Measurements from ENCODE around the gene LDLRAD4.
"Not testable (repeated sequence)": the region's sequence is repeated elsewhere in the genome, so short reads cannot be mapped to it uniquely, and the experiment has no call there.

Gene LDLRAD4

DNA sequence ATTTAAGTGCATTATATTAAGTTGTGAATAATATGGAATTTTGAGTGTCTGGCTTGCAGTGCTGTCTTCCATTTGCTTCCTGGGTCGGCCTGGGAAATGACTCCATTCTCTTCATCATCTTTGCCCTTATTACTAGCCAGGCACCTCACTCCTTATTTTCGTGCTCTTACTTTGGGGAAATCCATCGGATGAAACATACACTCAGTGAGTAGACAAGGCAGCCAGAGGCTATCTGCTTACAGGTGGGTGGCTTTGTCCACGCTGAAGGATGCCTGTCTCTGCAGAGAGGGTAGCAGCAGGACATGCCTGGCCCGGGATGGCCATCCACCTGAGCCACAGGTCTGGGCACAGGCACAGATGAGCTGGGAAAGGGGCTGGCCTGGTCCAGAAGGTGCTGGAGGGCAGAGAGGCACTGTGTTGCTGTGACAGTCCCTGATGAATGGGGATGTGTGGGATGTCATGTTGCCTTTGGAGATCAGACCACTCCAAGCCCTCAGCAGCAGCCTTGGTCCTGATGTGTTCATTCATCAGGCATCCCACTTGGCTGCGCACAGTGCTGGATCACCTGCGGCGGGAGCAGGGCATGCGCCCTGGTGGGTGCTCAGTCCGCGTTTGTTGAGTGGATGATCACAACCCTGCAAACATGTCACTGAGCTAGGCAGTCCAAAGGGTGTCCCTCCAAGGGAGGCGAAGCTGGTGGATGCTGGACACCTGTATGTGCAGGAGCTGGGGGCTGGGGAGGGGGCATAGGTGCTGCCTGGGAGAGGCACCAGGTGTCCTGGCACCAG, 236.0 kb downstream of the LDLRAD4 start:
- no peak for DNase-seq

DNA sequence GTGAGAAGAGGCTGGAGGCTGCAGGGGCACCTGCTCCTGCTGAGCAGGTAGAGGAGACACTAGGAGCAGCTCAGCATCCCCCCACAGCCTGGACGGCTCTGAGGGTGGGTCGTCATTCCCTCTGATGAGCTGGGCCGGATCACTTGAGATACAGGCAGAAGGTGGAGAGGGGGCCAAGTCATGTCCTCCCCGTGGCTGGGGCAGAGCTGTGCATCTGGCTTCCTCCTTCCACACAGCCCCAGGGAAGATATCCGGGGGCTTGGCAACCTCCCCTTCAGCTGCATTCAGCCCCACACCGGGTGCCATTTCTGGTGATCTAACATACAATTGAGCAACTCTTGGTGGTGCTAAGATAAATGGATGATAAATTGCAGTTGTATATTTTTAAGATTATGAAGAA, 236.9 kb downstream of the LDLRAD4 start:
- DNase-seq, result no peak

DNA sequence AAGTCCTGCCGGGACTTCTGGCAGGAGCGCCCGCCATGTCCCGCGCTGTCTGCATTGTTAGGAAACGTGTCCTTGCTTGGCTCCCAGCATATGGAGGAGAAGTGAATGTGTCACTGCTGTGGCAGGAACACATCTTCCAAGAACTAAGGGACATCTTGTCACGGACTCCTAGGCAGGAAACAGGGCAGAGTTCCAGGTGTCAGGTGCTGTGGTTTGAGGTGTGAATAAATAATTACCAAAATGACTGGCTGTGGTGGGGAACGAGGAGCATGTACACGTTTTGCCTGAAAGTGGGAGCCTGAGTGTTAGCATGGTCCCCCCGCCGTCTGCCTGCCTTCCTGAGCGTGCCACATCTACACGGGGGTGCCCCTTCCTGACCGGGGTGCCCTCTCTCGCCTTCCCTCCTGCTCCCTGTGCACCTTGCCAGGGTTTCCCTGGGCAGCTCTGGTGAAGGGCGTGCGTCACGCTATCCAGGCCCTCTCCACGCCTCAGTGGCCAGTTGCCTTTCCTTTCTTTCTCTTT, 237.5 kb downstream of the LDLRAD4 start:
- DNase-seq, result no peak

DNA sequence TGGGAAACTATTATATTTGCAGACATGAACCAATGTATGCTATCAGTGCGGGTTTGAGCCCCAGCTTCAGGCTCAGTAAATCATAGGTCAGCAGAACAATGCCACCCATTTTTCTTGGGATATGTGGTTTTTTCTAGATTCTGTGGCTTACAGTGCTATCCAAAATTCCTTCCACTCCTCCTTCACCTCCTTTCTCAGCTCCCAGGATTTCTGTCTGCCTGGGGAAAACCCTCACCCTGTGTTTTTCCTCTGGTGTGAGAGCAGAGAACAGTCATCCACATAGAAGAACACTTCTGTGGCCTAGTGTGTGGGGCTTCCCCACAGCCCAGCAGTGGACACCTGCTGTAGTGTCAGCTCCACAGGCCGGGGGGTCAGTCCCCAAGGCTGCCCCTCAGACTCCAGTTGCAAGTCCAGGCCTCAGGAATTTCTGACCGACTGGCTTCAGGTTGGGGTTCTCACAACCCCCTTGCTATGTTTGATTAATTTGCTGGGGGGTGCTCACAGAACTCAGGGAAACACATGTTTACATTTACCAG, 238.2 kb downstream of the LDLRAD4 start:
- DNase-seq, result no peak

DNA sequence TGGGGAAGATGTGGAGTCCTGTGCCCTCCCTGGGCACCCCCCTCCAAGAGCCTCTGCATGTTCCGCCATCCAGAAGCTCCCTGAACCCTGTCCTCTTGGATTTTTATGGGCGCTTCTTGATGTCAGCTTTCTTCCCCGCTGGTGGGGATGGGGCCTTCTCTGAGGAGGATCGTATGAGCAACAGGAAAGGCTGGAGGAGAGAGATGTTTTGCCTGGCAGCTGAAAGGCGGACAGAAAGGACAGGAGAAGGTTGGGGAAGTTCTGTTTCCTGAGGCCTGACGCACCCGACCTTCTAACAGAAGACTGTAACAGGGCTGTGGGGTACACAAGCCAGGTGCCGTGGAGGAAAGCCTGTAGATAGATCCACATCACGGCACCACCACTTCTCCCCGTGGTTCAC, 238.8 kb downstream of the LDLRAD4 start:
- DNase-seq, result no peak

DNA sequence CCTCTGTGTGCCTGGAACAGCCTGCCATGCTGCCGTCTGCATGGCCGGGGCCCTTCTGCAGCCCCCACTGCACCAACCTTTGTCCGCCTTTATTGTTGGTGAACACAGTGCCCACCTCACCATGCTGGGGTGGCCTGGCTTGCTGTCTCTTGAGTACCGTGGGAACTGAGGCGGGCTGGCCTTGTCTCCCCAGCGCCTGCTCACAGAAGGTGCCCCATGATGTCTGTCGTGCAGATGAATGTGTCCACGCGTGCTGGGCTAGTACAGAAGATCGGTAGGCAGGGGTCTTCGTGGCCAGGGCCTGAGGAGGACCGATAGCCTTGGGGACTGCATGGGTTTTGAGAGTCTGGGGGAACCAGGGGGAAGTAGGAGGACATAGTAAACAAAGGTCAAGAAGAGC, 242.4 kb downstream of the LDLRAD4 start:
- no peak for DNase-seq

DNA sequence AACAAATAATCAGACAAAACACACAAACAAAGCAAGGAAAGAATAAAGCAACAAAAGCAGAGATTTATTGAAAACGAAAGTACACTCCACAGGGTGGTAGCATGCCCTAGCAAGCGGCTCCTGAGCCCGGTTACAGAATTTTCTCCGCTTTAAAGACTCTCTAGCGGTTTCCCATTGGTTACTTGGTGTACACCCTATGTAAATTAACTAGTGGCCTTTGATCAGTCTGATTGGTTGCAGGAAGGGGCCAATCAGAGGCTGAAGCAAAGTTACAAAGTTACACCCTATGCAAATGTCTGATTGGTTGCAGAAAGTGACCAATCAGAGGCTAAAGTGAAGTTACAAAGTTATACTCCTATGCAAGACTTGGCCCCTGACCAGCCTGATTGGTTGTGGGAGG, 242.9 kb downstream of the LDLRAD4 start:
- DNase-seq, result peak; percentile 41

DNA sequence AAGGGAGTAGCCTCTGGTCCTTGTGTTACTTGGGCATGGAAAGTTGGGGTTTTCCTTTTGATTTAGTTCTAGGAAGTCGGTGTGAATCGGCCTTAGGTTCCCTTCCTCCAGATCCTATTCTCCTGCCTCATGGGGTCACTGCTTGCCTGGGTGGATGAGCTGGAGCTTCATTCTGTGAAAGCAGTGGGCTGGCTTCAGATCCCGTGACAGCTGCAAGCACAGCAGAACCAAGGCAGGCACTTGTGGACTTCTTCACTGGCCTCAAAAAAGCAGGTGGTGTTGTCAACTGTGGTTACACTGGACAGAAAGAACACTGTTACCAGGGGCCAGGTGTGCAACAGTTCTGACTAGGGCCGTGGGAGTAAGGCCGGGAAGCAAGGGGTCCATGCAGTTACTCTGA, 243.4 kb downstream of the LDLRAD4 start:
- DNase-seq, result no peak

DNA sequence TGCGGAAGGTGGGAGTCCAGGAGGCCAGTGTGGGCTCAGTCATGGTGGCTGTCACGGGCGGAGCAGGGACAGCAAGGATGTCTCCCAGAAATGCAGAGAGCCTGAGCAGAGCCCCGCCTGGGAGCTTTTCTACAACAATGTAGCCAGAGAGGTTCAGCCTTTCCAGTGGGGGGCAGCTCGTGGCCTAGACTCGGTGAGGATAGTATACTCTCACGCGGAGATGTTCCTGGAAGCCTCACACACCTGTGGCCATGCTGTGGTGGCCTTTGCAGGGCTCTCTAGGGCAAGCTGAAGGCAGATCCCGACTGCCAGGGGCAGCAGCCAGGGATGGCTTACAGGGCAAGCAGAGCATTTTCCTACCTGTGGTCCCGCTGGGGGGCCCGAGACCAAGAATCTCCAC, 244.1 kb downstream of the LDLRAD4 start:
- no peak for DNase-seq

DNA sequence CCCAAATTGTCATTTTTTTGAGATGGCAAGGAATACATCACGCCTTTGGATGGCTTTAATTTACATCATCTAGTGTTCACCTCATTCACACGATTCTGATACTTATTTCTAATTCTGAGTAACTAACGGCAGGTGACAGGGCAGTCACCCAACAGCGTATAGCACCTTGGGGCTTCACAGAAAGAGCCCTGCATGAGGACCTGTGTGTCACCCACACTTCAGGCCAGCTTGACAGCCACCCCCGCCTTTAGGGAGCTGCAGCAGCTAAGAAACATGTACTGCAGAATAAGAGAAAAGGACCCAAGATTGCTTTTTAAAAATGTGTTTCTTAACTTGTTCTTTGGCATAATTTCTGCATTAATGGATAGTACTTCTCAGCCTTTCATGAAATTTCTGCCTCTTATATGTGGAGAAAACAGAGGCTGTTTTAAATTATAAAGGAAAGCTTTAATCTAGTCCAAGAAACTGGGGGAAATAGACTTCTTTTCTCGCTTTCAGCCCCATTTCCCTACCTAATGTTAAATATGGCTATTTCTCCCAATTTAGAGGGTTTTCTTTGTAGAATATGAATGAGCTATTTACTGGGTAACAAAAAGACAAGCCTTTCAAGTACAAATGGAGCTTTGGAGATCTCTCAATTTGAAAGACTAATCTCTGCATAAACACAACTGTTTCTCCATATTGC, 245.1 kb downstream of the LDLRAD4 start:
- no peak for DNase-seq

DNA sequence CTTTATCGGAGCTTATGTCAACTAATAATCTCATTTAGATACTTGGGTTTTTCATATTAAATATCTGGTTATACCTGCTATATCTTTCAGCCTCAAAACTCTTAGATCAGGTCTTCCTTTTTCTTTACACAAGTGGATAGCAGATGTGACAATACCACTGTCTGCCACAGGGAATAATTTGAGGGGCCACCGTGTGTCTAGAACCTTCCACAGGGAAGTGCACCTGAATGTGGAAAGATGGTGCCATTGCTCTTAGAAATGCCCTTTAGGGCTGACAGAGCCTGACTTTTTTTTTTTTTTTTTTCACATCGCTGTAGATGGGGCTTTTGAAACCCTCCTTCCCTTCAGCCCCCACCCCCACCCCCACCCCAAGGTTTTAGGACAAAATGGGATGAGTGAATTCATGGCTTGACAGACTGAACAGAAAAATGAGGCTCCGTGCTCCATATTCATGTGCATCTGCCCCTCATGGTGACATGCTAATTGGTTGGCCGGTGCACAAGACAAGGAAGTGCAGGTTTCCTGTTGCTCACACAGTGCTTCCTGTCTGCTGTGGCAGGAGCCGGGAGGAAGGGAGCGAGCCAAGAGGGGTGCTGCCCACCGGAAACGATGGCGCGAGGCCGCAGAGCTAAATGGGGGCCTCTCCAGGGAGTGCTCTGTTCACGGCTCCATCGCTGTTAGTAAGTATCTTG, 246.0 kb downstream of the LDLRAD4 start:
- peak; percentile 88 for DNase-seq

DNA sequence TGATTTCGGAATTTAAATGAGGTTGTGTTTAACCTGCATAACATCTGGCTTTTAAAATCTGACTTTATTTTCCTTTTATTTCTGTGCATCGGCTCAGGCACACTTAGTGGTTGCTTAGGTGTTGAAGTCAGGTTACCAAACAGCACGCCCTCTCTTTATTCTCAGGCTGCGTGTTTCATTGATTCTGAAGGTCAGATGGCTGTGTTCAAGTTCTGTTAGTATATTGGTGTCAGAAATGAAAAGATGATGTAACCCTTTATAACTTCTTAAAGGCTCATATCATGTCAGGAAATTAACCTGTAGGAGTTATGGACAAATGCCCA, 246.5 kb downstream of the LDLRAD4 start:
- DNase-seq, result peak; percentile 44

DNA sequence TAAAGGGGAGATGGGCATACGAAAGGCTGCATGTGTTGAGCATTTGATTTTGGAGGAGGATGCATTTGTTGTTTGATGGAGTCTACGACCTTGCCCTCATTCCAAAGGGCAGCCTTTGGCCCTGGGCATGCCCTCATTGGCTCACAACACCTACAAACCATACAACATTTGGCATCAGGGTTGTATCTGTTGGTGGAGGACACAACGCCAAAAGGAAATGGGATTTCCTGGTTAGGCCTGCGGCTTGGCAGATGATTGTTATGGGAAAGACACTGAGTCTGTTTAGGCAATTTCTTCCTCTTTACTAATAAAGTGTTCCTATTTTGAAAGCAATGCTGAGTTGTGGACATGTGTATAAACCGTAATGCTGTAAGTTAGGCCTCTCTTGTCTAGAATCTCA, 246.9 kb downstream of the LDLRAD4 start:
- no peak for DNase-seq

DNA sequence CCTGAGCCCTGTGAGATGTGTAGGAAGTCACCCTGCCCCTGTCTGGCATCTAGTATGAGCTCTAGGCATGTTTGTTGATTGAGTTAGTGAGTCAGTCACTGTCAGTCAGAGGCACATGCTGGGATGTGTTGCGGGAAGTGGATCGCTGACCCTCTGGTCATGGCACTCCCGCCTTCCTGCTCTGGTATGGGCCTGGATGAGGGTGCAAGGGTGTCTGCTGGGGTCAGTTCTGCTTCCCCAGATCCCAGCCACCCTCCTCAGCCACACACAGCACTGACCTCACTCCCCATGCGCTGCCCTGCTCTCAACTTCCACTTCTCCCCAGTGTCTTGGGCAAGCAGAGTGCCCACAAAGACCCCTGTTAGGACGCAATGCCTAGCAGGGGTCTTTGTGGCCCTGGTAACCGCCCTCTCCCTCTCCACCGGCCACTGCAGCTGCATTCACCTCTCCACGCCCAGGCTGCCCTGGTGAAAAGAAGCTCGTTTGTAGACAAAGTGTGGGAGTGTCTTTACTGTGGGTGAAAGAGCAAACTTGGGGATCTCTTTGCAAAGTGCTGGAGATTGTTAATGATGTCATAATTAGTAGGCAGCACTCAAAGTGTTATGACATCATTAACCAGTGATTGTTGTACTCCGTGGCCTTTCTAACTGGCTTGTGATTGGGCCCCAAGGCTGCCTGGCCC, 252.1 kb downstream of the LDLRAD4 start:
- no peak for DNase-seq

DNA sequence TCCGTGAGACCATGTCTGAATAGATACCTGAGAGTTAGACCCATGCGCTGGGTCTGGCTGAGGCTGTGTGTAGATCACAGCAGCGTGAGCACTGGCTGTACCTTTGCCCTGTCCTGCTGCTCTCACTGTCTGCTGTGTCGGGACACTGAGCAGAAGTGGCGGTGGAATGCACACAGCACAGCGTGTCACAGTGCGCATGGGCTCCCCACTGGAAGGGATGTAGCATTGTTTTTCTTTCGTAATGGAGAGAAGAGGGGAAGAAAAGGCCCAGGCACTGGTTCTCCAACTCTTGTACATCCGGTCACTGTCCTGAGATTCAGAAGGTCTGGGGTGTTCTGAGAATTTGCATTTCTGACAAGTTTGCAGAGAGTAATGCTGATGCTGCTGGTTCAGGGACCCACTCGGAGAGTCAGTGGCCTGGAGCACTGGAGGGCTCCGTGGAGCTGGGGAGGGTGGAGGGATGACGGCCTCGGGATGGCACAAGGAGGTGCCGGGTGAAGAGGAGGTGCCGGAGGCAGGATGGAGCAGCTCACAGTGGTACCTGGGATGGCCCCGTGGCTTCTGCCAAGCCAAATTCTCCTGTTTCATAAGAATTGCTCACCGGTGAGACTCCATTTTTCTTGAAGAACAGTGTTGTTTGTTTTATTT, 252.8 kb downstream of the LDLRAD4 start:
- DNase-seq, result no peak

DNA sequence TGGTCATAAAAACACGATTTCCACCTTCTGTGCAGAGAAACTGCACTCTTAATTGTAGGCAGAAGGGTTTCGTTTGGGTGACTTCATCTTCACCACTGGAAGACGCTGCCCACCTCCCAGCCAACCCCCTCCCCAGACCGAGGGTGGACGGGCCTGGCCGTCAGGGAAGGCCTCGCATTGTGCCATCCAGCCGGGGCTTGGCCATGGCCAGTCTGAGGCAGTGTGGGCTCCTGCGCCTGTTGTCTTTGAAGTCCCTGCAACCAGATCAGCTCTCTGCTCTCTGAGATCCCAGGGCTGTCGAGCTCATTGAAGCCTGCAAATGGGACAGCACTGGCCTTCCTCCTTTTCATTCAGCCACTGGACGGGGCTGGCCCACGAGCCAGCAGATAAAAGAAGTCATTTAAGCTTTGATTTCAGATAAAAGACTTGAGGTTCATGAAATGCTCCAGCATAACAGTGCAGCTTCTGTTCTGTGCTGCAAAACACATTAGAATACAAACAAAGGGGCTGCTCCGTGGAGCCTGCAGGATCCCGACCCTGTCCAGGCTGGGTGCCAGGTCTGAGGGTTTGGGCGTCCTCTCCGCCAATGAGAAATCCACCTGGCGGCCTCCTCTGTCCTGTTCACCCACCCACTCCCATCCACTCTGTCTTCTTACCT, 253.5 kb downstream of the LDLRAD4 start:
- no peak for DNase-seq

DNA sequence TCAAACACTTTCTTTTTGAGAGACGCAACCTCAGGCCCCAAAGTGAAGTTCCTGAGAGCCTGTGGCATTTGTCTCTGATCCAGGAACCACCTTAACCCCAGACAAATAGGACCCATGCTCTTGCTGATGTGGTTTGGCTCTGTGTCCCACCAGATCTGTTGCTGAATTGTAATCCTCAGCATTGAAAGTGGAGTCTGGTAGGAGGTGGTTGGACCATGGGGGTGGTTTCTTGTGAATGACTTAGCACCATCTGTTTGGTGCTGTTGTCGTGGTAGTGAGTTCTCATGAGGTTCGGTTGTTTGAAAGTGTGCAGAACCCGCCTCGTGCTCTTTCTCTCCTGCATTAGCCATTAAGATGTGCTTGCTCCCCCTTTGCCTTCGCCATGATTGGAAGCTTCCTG, 255.2 kb downstream of the LDLRAD4 start:
- no peak for DNase-seq

DNA sequence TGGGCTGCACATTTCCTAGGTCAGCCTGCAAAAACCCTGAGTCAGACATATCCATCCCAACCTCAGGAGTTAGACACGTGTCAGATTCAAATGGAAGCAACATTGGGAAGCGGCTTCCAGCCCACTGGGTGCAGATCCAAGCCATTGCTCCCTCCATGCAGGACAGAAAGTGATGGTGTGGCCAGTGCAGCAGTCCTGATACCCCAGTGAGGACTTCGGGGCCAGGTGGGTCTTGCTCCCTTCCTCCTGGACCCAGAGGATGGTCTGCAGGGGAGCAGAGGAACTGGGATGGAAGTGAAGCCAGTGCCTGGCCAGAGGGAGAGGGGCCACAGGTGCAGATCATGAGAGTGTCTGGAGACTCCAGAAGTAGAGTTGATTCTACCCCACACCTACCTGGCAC, 255.8 kb downstream of the LDLRAD4 start:
- no peak for DNase-seq

DNA sequence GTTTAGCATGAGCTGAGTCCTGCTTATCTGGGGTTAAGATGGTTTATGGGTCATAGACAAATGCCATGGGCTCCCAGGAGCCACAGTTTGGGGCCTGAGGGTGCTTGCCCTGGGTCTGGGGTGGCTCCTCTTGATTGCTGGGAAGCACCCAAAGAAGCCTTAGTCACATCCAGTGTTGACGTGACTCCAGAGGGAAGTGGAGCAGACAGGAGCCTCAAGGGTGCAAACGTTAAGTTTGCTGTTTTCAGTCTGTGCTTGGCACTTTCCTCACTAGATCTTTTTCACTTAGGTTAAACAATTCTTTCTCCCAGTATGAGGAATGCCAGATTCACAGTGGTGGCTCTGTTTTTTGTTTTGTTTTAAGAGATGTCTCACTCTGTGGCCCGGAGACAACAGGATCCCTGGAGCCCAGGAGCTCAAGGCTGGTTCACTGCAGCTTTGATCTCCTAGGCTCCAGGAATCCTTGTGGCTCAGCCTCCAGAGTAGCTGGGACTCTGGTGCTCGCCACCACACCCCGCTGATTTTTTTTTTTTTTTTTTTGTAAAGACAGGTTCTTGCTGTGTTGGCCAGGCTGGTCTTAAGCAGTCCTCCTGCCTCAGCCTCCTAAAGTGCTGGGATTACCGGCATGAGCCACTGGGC, 256.5 kb downstream of the LDLRAD4 start:
- DNase-seq, result no peak

DNA sequence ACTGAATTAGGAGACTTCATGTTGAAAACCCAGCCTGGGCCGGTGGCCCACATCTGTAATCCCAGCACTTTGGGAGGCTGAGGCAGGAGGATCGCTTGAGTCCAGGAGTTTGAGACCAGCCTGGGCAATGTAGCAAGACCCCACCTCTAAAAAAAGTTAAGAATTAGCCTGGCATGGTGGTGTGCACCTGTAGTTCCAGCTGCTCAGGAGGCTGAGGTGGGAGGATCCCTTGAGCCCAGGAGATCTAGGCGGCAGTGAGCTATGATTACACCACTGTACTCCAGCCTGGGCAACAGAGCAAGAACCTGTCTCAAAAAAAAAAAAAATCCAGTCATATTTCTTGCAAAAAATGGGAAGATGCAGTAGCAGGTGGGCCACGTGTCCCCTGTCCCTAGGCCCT, 257.8 kb downstream of the LDLRAD4 start:
- not testable (repeated sequence) for DNase-seq

DNA sequence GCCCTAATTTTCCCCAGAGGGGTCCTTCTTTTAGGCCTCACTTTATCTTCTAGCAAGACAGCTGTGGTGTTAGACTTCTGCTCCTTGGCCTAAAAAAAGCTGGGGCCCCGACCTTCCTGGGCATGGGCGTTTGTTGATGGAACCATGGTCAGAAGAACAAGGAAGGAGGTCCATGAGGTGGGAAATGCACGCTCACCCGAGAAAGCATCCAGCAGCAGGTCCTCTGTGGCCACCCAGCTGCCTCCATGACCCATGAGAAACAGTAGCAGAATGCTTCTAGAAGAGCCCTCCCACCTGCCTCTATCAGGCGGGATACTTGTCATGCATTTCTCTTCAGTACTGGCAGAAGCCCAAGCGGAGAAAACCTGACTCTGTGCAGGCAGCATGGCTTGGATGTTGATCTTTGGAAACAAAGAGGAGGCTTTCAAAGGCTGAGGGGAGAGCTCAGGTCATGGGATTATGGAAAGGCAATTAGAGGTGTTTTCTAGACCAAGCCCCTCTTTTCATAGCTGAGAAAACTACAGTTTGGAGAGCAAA, 258.7 kb downstream of the LDLRAD4 start:
- no peak for DNase-seq

All from hematopoietic multipotent progenitor cell treated with erythropoietin and hydrocortisone succinate and interleukin-3 and kit ligand, for 8 days (in vitro differentiated cells).